KBM-7 (cell line): ENCODE measurements around the gene PSD4.

Experiments
- DNase-seq: peaks from one replicate; pipeline ENCODE4 v3.0.0-alpha.2; 2015
- in situ Hi-C: fragments of 300-500 bp; cut with MboI; formaldehyde crosslinking; loops from 2 replicates; pipeline ENCODE4 v1.14.3; 2020; ENCODE audit warnings: low sequenced_read_pairs, low pct_unique_long_range_greater_than_20kb, mixed read lengths

Gene PSD4

DNA sequence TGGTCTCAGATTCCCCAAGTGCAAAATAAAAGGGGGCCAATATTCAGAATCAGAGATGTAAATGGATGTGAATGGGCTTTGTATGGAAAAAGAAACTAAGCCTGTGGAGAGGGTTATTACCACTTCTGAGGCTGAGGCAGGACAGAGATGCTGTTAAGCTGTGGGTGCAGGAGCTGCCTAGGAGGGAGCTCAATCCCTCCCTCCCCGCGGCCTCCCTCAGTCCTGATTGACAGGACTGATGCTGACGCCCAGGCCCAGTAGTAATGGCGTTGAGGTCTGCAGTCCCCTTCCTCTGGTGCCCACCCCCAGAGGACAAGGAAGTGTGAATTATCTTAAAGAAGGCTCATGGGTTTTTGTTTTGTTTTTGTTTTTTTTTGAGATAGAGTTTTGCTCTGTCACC lies 40.4 kb downstream of the PSD4 start:
- in situ Hi-C loops = no loop called here
- no peak for DNase-seq

DNA sequence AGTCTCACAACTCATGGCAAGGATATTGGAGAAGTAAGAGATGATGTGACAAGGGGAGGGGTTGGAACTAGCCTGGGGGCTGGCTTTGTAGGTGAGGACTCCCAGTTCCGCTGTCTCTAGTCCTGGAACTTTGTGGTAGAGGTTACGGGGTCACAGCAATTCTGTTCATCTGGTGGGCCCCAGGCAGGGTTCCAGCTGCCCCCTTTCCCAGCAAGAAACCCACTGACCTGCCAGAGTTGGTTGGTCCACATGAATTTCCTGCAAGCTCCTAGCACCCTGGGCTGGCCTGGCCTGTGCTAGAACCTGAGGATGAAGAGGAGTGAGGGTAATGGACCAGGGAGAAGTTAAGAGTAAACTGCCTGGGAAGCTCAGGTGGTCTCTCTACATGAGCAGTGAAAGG lies 41.3 kb downstream of the PSD4 start:
- DNase-seq = no peak
- in situ Hi-C loops = no loop called here

DNA sequence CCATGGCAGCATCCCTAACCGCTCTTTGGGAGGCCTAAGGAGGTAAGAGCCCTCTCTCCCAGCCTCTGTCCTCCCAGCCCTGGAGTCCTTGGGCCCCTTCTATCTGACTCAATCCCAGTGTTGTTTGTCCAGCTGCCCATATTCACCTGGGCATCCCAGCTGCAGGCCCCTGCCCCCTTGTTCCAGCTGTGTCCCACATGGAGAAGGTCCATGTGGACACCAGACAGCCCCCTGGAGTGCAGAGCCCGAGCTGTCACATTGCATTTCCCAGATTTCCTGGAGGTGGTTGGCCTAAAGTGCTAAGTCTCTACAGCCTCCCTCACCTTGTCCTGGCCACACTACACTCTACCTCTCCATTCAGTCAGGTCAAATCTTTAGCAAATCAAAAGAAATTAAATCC lies 42.5 kb downstream of the PSD4 start:
- in situ Hi-C loops = no loop called here
- DNase-seq = no peak

GRCh38 chr2:113216891-113217454 lies 43.2 kb downstream of the PSD4 start:
- DNase-seq = no peak
- in situ Hi-C loops = no loop called here

GRCh38 chr2:113217455-113218282 lies 43.9 kb downstream of the PSD4 start:
- in situ Hi-C loops = no loop called here
- peak; percentile 77 for DNase-seq

- in situ Hi-C loops = no loop called here
- no peak for DNase-seq
These were observed 44.7 kb downstream of the PSD4 start for GRCh38 chr2:113218283-113219091.

DNA sequence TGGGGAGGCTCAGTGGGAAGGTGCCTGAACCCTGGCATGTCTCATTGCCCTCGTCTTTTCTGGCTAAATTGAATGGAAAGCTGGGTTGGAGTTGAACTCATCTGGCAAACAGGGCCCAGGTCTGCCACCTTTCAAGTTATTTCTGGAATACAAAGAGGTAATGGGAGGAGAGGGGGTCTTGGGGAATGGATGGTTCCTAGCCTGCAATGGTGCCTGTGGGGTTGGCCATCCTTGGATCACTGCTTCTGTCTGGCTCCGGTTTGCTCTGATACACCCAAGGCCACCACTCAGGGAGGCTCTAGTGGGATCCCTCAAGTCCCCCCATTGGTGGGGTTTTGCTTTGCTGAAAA lies 45.3 kb downstream of the PSD4 start:
- DNase-seq = no peak
- in situ Hi-C loops = no loop called here

- no peak for DNase-seq
- in situ Hi-C loops = no loop called here
These were observed 45.7 kb downstream of the PSD4 start for GRCh38 chr2:113219525-113219888.

DNA sequence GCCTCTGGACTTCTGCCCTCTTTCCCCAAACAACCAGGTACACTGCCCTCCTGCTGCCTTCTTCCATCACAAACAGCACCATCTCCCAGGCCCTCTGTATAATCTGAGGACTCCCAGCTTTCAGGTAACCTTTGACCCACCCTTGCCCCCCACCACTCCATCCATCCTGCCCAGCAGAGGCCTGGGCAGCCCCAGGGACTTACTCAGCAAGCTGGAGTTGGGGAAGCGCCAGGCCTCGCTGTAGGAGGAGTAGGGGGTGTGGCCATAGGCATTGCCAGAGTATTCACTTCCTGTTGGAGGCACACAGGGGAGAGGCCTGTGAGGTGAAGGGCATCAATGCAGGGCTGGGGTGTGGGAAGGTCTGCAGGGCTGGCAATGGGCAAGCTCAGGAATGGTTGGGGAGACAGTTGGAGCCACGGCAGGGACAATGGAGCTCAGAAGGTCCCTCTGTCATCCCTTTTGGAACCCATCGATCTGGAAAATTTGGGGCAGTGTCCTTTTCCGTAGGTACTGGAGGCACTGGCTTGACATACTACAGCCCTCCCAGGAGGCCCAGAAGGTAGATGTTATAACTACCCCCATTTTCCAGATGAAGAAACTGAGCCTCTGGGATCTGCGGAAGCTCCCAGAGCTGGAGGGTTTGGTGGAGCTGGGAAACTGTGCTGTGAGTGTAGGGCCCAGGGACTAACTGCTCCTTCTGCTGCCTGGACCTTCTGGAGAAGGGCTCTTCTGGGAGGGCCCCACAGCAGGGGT lies 46.3 kb downstream of the PSD4 start:
- in situ Hi-C loops = no loop called here
- peak; percentile 62 for DNase-seq

GRCh38 chr2:113220970-113221708 lies 47.4 kb downstream of the PSD4 start:
- DNase-seq = no peak
- in situ Hi-C loops = no loop called here

- in situ Hi-C loops = no loop called here
- DNase-seq = no peak
These were observed 48.1 kb downstream of the PSD4 start for GRCh38 chr2:113221846-113222245.

- in situ Hi-C loops = no loop called here
- no peak for DNase-seq
These were observed 50.0 kb downstream of the PSD4 start for GRCh38 chr2:113223813-113224212.

GRCh38 chr2:113224647-113225236 lies 51.0 kb downstream of the PSD4 start:
- no peak for DNase-seq
- in situ Hi-C loops = no loop called here

GRCh38 chr2:113225263-113226259 lies 51.8 kb downstream of the PSD4 start:
- in situ Hi-C loops = no loop called here
- DNase-seq = peak; percentile 46

DNA sequence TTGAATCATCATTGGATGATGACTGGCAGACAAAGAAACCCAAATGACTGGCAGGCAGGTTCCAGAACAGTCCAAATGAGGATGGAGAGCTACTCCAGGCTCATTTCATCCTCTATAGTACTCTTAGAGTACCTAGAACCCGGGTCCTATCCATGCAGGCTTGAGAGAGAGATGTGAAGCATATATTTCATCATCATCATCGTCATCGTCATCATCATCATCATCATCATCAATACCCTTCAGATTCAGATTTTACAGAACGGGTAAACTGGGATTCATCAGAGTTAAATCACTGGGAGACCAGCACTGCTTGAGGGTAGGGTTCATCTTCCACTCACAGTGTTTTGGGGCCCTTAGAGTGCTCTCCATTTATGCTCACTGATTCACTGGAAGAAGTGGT lies 52.7 kb downstream of the PSD4 start:
- in situ Hi-C loops = no loop called here
- DNase-seq = no peak

DNA sequence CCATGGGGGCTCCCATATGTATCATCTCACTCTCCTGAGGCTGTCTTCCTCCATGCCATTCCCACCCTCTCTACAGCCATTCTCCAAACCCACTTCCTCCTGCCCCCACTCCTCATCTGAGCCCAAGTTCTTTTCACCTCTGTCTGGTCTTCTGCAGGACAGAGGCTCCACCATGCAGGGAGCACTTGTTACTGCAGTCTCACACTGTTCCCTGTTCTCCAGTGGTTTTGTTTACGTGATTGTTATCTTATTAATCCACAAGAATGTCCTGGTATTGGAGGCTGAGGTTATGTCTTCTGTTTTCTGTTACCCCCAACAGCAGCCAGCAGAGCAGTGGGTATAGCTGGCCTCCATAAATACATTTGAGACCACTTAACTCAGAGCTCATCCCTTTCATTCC lies 53.5 kb downstream of the PSD4 start:
- DNase-seq = no peak
- in situ Hi-C loops = no loop called here

- in situ Hi-C loops = no loop called here
- peak; percentile 50 for DNase-seq
These were observed 53.9 kb downstream of the PSD4 start for GRCh38 chr2:113227698-113228097.

DNA sequence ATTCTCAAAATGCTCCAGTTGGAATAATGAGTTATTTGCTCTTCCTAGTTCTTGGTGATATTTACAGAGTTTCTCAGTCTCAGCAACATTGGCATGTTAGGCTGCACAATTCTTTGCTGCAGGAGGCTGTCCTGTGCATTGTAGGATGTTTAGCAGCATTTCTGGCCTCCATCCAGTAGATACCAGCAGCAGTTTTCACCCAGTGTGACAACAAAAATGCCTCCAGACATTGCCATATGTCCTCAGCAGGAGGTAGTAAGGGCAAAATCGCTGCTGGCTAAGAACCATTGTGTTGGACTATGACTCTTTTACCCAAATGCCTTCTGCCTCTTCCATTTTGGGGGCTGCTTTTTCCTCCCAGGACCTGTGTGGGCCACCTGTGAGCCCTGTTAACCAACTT lies 54.6 kb downstream of the PSD4 start:
- no peak for DNase-seq
- in situ Hi-C loops = no loop called here
